ENCODE measurements around the gene IFRD2. TPM values are rescaled to one million over a fixed set of nuclear protein-coding genes. Genes with fewer than 3 reads are reported as not detected.

Gene IFRD2
- total and polyA plus RNA-seq, 10 donors, result 40.2 to 76.7 (median 56.3) TPM

DNA sequence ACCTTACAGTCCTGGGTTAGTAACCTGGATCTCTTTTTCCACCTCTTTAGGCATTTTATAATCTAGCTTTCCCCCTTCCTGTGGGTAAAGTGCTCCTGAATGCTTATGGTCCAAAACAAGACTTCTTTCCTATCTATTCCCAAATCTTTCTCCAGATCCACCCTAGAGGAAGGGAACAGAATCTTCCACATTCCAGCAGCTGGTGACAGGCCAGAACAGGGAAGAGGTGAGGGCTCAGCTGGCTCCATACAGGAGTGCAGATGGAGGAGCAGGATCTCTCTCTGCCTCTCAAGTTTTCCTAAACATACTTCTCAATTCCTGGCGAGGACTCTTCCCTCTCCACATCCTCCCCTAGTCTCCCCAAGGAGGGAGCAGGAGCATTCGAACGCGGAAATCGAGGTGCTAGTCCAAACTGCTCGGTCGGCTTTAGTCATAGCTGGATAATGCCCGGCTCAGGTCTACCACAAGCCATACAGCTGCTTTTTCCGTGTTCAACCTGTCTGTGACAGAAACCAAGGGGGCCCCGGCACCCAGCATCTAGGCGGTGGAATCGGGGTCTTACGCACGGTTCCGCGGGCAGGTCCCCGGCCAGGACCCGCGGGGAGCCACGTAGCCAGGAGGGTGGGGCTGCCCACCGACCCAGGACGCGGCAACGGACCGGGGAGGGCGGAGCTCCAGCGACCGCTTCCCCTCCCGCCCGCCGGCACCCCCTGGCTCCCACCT is 44.4 kb upstream of the IFRD2 start:
- Histone ChIP-seq H3K27me3 (replicated peaks in 1 of 7) (no peaks in the 10 kb centered on the region), H3K36me3 (peaks cover 0 to 40% (median 12%) of the 10 kb centered on the region in 6 donors), H3K9me3 (no peaks in the 10 kb centered on the region), H3K4me1 (peaks cover 62 to 97% (median 86%) of the 10 kb centered on the region in 6 donors), H3K27ac (peak overlapping the region; percentile 92 to 99 (median 98)), H3K4me3 (peak overlapping the region; percentile 54 to 86 (median 70))
- TF ChIP-seq, protein P1, sequence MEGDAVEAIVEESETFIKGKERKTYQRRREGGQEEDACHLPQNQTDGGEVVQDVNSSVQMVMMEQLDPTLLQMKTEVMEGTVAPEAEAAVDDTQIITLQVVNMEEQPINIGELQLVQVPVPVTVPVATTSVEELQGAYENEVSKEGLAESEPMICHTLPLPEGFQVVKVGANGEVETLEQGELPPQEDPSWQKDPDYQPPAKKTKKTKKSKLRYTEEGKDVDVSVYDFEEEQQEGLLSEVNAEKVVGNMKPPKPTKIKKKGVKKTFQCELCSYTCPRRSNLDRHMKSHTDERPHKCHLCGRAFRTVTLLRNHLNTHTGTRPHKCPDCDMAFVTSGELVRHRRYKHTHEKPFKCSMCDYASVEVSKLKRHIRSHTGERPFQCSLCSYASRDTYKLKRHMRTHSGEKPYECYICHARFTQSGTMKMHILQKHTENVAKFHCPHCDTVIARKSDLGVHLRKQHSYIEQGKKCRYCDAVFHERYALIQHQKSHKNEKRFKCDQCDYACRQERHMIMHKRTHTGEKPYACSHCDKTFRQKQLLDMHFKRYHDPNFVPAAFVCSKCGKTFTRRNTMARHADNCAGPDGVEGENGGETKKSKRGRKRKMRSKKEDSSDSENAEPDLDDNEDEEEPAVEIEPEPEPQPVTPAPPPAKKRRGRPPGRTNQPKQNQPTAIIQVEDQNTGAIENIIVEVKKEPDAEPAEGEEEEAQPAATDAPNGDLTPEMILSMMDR (IDR thresholded peaks at IDR 0.05 in 8 of 11, conservative IDR thresholded peaks at IDR 0.05 in 3 of 11), result no peak
- TF ChIP-seq POLR2A (IDR thresholded peaks at IDR 0.05), result no peak
- no peak for TF ChIP-seq POLR2AphosphoS5 (IDR thresholded peaks at IDR 0.05)
- no peak for DNase-seq
- WGBS, 5 donors, result 1 to 4% (median 2%) methylated on average over 16 to 31 of the region's 31 CpGs
- intact Hi-C loops (cut with DNase I; ENCODE audit: low total_unique reads), result no loop called here

DNA sequence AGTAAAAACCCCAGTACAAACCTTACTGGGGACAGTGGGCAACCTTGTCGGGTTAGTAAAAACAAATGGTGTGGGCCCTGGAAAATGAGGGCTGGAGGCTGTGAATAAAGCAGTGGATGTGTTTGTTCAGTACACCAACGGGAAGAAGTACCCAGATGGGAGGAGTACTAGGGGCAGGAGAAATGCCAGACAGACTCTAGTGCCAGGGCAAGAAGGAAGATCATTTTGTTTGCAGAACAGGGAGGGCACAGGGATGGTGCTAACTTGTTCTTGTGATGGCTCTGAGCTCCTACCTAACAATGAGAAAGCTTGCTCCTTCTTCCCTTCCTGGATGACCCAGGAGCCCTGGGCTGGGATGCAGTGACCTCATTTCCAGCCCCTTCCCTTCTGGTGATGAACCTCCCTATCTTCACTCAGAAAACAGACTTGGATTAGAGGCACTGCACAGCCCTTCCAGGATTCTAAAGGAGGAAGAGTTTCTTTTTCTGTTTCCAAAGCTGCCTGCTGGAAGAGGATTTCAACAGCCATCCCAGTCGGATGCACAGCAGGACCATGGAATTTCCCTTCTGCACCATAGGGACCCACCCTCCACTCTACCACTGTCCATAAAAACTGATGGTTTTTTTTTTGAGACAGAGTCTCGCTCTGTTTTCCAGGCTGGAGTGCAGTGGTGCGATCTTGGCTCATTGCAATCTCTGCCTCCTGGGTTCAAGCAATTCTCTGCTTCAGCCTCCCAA is 42.3 kb upstream of the IFRD2 start:
- TF ChIP-seq, protein P1 (IDR thresholded peaks at IDR 0.05 in 8 of 11, conservative IDR thresholded peaks at IDR 0.05 in 3 of 11), result no peak
- TF ChIP-seq POLR2A (IDR thresholded peaks at IDR 0.05) (no peak), POLR2AphosphoS5 (IDR thresholded peaks at IDR 0.05) (no peak)
- H3K27me3 ChIP-seq (replicated peaks in 1 of 7), result no peaks in the 10 kb centered on the region
- peaks cover 49 to 95% (median 65%) of the 10 kb centered on the region in 6 donors for H3K4me1 ChIP-seq
- intact Hi-C loops (cut with DNase I; ENCODE audit: low total_unique reads), result no loop called here
- peaks cover 0 to 61% (median 33%) of the 10 kb centered on the region in 6 donors for H3K36me3 ChIP-seq
- no peak for DNase-seq
- 46 to 73% (median 65%) methylated on average over 5 of the region's 5 CpGs for WGBS, 5 donors
- H3K4me3 ChIP-seq, result peak overlapping the region in 1 of 8 donors; percentile 27
- H3K27ac ChIP-seq, result peak overlapping the region; percentile 44 to 99 (median 97)
- no peaks in the 10 kb centered on the region for H3K9me3 ChIP-seq

GRCh38 chr3:50333744-50334328 is 41.6 kb upstream of the IFRD2 start:
- Histone ChIP-seq H3K9me3 (no peaks in the 10 kb centered on the region), H3K4me1 (peaks cover 43 to 95% (median 62%) of the 10 kb centered on the region in 6 donors), H3K27ac (peak overlapping the region; percentile 44 to 99 (median 97)), H3K36me3 (peaks cover 0 to 68% (median 38%) of the 10 kb centered on the region in 6 donors), H3K27me3 (replicated peaks in 1 of 7) (no peaks in the 10 kb centered on the region), H3K4me3 (peak overlapping the region in 1 of 8 donors; percentile 27)
- 49 to 77% (median 56%) methylated on average over 11 to 12 of the region's 12 CpGs for WGBS, 5 donors
- intact Hi-C loops (cut with DNase I; ENCODE audit: low total_unique reads), result no loop called here
- DNase-seq, result no peak
- peak in 2 of 3 donors; percentile 52 to 80 for TF ChIP-seq POLR2AphosphoS5 (IDR thresholded peaks at IDR 0.05)
- TF ChIP-seq POLR2A (IDR thresholded peaks at IDR 0.05), result no peak
- TF ChIP-seq, protein P1 (IDR thresholded peaks at IDR 0.05 in 8 of 11, conservative IDR thresholded peaks at IDR 0.05 in 3 of 11), result no peak

All from spleen (tissue), 11 donors.